K562 (cell line): ENCODE measurements around the gene GRIK1. TPM values are rescaled to one million over a fixed set of nuclear protein-coding genes. Genes with fewer than 3 reads are reported as not detected.
A peak's percentile ranks its signal among the peaks of the same experiment; 100 is the strongest.

ENCODE experiments used
- ATAC-seq: fragments of 200-7000 bp; cut with Tn5 transposase; 3 replicates; pipeline ENCODE4 v1.9.1; 2020; ENCODE audit warnings: moderate library complexity
- BruUV-seq: library from RNA; stranded (reverse); fragments of 400-500 nt; replicated peaks from 2 replicates; lab custom pipeline; 2021; lab: Mats Ljungman, UMichigan
- CTCF ChIA-PET: fragments of 300-600 bp; formaldehyde crosslinking; extraction: SDS; loops from one replicate; lab custom pipeline; 2021; ENCODE audit warnings: low intra/inter-chr PET ratio; lab: Yijun Ruan, JAX
- POLR2A ChIA-PET: fragments of 300-600, 350-650 bp; sonication (Branson Sonifier 250); formaldehyde crosslinking; extraction: SDS; loops from one replicate; lab custom pipeline; 2021; ENCODE audit warnings: antibody characterized with exemption, inconsistent platforms; lab: Yijun Ruan, JAX
- DNase-seq, 4 experiments: peaks; one replicate each; pipeline versions ENCODE4 v3.0.0 to v3.0.0-alpha.2; 2011 to 2018; ENCODE audit warnings: low spot score in 3 of 4, mixed read lengths in 3 of 4; ENCODE audit errors: extremely low read depth in 1 of 4
- FAIRE-seq: peaks from 2 replicates; lab custom pipeline; 2011; peaks lifted over from hg19 to GRCh38; lab: Jason Lieb, UNC
- H2AFZ ChIP-seq: 2 replicates; pipeline ENCODE4 v1.6.0; 2011; ENCODE audit warnings: low read depth, low read length, control low read depth, inconsistent platforms
- H3K27ac ChIP-seq: fragments of 200-600 bp; 3 replicates; pipeline ENCODE4 v1.8.0; 2011; ENCODE audit warnings: low read depth, mild to moderate bottlenecking, control low read depth, inconsistent platforms, low read length, moderate library complexity, mixed read lengths; ENCODE audit errors: extremely low read depth
- H3K27me3 ChIP-seq, 2 experiments: fragments of 300-600 bp in 1 of 2; 2 replicates in 1 of 2; 3 replicates in 1 of 2; pipeline versions ENCODE4 v1.6.0 to v1.8.0; 2011; ENCODE audit warnings: inconsistent platforms in 2 of 2, low read length in 2 of 2, mild to moderate bottlenecking in 1 of 2, mixed read lengths in 1 of 2, moderate library complexity in 1 of 2; ENCODE audit not compliant: control insufficient read depth in 2 of 2, insufficient read depth in 2 of 2
- H3K36me3 ChIP-seq: fragments of 300-600 bp; 3 replicates; pipeline ENCODE4 v1.8.0; 2011; ENCODE audit warnings: mild to moderate bottlenecking, low read length, inconsistent platforms; ENCODE audit not compliant: control insufficient read depth, insufficient read depth
- H3K4me1 ChIP-seq, 2 experiments: fragments of 200-600 bp in 1 of 2; replicated peaks in 1 of 2; 2 replicates in 1 of 2; 3 replicates in 1 of 2; pipeline versions ENCODE4 v1.5.1 to v1.8.0; 2011; ENCODE audit warnings: inconsistent platforms in 2 of 2, low read length in 2 of 2, mild to moderate bottlenecking in 1 of 2, mixed read lengths in 1 of 2, moderate library complexity in 1 of 2; ENCODE audit not compliant: control insufficient read depth in 2 of 2, insufficient read depth in 2 of 2
- H3K4me2 ChIP-seq: 2 replicates; pipeline ENCODE4 v1.6.1; 2011; ENCODE audit warnings: low read length, control low read depth, inconsistent platforms, mixed read lengths; ENCODE audit not compliant: insufficient read depth
- H3K4me3 ChIP-seq: fragments of 200-600 bp; sonication (generic), shearing (Covaris generic); 2 replicates; pipeline ENCODE4 v1.5.1; 2016; ENCODE audit warnings: control low read depth, inconsistent platforms
- H3K79me2 ChIP-seq: fragments of 200-600 bp; 3 replicates; pipeline ENCODE4 v1.8.0; 2011; ENCODE audit warnings: low read length, inconsistent platforms; ENCODE audit not compliant: control insufficient read depth, insufficient read depth
- H3K9ac ChIP-seq, 2 experiments: 2 replicates each; pipeline versions ENCODE4 v1.6.0 to v1.6.1; 2011; ENCODE audit warnings: low read depth in 2 of 2, low read length in 2 of 2, control low read depth in 1 of 2, inconsistent platforms in 1 of 2, mild to moderate bottlenecking in 1 of 2, mixed read lengths in 1 of 2; ENCODE audit not compliant: insufficient read depth in 1 of 2
- H3K9me1 ChIP-seq: one replicate; pipeline ENCODE4 v1.6.0; 2011; ENCODE audit warnings: inconsistent platforms, mild to moderate bottlenecking, low read length, moderate library complexity; ENCODE audit not compliant: control insufficient read depth, insufficient read depth
- H3K9me3 ChIP-seq: replicated peaks from 2 replicates; pipeline ENCODE4 v1.5.1; 2011; ENCODE audit warnings: low read depth, low read length, inconsistent platforms; ENCODE audit not compliant: control insufficient read depth, insufficient read depth
- H4K20me1 ChIP-seq: replicated peaks from 2 replicates; pipeline ENCODE4 v1.6.1; 2011; ENCODE audit warnings: low read length, inconsistent platforms, mixed read lengths; ENCODE audit not compliant: control insufficient read depth, insufficient read depth
- CBX5 ChIP-seq: IDR thresholded peaks from 2 replicates; pipeline ENCODE4 v1.6.1; 2014; ENCODE audit warnings: low read depth, borderline replicate concordance
- E2F3 ChIP-seq: fragments of 250-450 bp; sonication (Bioruptor Pico); IDR thresholded peaks from 2 replicates; pipeline ENCODE4 v1.4.0; 2020; ENCODE audit warnings: mild to moderate bottlenecking
- ETV6 ChIP-seq, 3 experiments: fragments of 150-350 bp in 1 of 3; sonication (generic) in 1 of 3; formaldehyde crosslinking in 1 of 3; IDR thresholded peaks; 2 replicates each; pipeline versions ENCODE4 v1.6.1 to v1.8.0; 2014 to 2022; ENCODE audit warnings: borderline replicate concordance in 2 of 3, low read depth in 2 of 3, antibody characterized with exemption in 1 of 3, low read length in 1 of 3, mild to moderate bottlenecking in 1 of 3, missing genetic modification reagents in 1 of 3
- HMG20A ChIP-seq: fragments of 450-650 bp; formaldehyde crosslinking; conservative IDR thresholded peaks from 2 replicates; pipeline ENCODE4 v1.4.0; 2020; ENCODE audit warnings: mild to moderate bottlenecking, mixed read lengths
- JUND ChIP-seq, 2 experiments: IDR thresholded peaks; 2 replicates in 1 of 2; 3 replicates in 1 of 2; pipeline ENCODE4 v1.6.1; 2011; ENCODE audit warnings: borderline replicate concordance in 2 of 2, low read depth in 2 of 2, low read length in 2 of 2, improper control_type of control experiment in 1 of 2, missing biosample characterization in 1 of 2, missing genetic modification characterization in 1 of 2, missing genetic modification reagents in 1 of 2
- LCOR ChIP-seq: sonication (generic); formaldehyde crosslinking; IDR thresholded peaks from 2 replicates; pipeline ENCODE4 v1.8.0; 2022; ENCODE audit warnings: mild to moderate bottlenecking, missing genetic modification reagents
- MAFK ChIP-seq: IDR thresholded peaks from 2 replicates; pipeline ENCODE4 v1.6.1; 2011; ENCODE audit warnings: low read length, improper control_type of control experiment
- MYC ChIP-seq, 2 experiments: fragments of 250-450 bp in 1 of 2; sonication (Bioruptor Pico) in 1 of 2; IDR thresholded peaks; 2 replicates each; pipeline versions ENCODE4 v1.5.1 to v1.6.1; 2012 to 2021; ENCODE audit warnings: low read depth in 2 of 2, borderline replicate concordance in 1 of 2, improper control_type of control experiment in 1 of 2, low read length in 1 of 2, mild to moderate bottlenecking in 1 of 2, moderate library complexity in 1 of 2
- SRSF1 ChIP-seq: fragments of 200-400 bp; formaldehyde crosslinking; IDR thresholded peaks from 2 replicates; pipeline ENCODE4 v1.6.1; 2017; ENCODE audit warnings: mild to moderate bottlenecking, low read depth, low read length, moderate library complexity
- TARDBP ChIP-seq: fragments of 450-650 bp; IDR thresholded peaks from 2 replicates; pipeline ENCODE4 v1.6.1; 2016
- U2AF2 ChIP-seq: fragments of 200-400 bp; formaldehyde crosslinking; optimal IDR thresholded peaks from 2 replicates; pipeline ENCODE3; 2017; ENCODE audit warnings: low read depth, mild to moderate bottlenecking, low read length
- ZBTB1 ChIP-seq: sonication (generic); formaldehyde crosslinking; IDR thresholded peaks from 2 replicates; pipeline ENCODE4 v1.8.1; 2023; ENCODE audit warnings: missing genetic modification reagents, low read depth, mild to moderate bottlenecking, borderline replicate concordance
- ZNF232 ChIP-seq: sonication (generic); formaldehyde crosslinking; IDR thresholded peaks from 2 replicates; pipeline ENCODE4 v1.8.0; 2022; ENCODE audit warnings: mild to moderate bottlenecking, missing genetic modification reagents
- WGBS: fragments of 100-300 bp; shearing (Covaris generic); methylation state at CpG from one replicate; pipeline ENCODE4 v1.1.6; 2016; ENCODE audit warnings: low coverage, mixed read lengths; ENCODE audit not compliant: insufficient coverage; ENCODE audit errors: missing lambda C conversion rate; 5-methylcytosine and 5-hydroxymethylcytosine counted together
- in situ Hi-C: fragments of 300-500 bp; cut with MboI; formaldehyde crosslinking; loops from 4 replicates; pipeline ENCODE4 v1.15.0; 2018; ENCODE audit warnings: inconsistent platforms, mixed read lengths
- intact Hi-C: fragments of 100-400 bp; cut with micrococcal nuclease; formaldehyde crosslinking; loops from 2 replicates; pipeline ENCODE4 v1.14.2; 2022
- polyA plus RNA-seq, 8 experiments: library from polyadenylated mRNA; depleted of rRNA in 4 of 8; stranded (reverse) in 5 of 8; unstranded in 3 of 8; fragments of >200 nt; fragmentation: Nextera tagmentation in 2 of 8; fragmentation: Illumina TruSeq in 1 of 8; extraction: Ambion mirVana in 2 of 8; extraction: Trizol in 1 of 8; gene quantifications; 2 replicates each; pipeline versions ENCODE4 v1.2.1 to v1.2.3, GENCODE V29; 2011 to 2014; ENCODE audit warnings: inconsistent platforms in 1 of 8, missing spikeins in 1 of 8
- total RNA-seq, 7 experiments: library from RNA; depleted of rRNA in 6 of 7; stranded (reverse); fragments of >200 nt in 6 of 7; fragmentation: Illumina TruSeq in 2 of 7; extraction: Trizol in 2 of 7; gene quantifications; 2 replicates each; pipeline versions ENCODE4 v1.2.1 to v1.2.3, GENCODE V29; 2011 to 2021; ENCODE audit warnings: low replicate concordance in 1 of 7
- TF ChIP-seq, protein P1 (sequence below): fragments of 250-450 bp; sonication (Bioruptor Pico); IDR thresholded peaks from 2 replicates; pipeline ENCODE4 v1.8.0; 2022; ENCODE audit warnings: moderate library complexity, mild to moderate bottlenecking, inconsistent platforms
- TF ChIP-seq, protein P2 (sequence below): sonication (generic); formaldehyde crosslinking; IDR thresholded peaks from 2 replicates; pipeline ENCODE4 v1.8.0; 2022; ENCODE audit warnings: mild to moderate bottlenecking, missing genetic modification reagents
- TF ChIP-seq, protein P3 (sequence below): fragments of 250-450 bp; sonication (Bioruptor Pico); IDR thresholded peaks from 2 replicates; pipeline ENCODE4 v1.5.0; 2022; ENCODE audit warnings: mild to moderate bottlenecking

The GRIK1 gene
- total and polyA plus RNA-seq, 9 of the 15 experiments (the other 6 are each of a cell fraction or from before 2014, with no cell fraction given) = 0.17 to 2.8 (median 0.53) TPM

DNA sequence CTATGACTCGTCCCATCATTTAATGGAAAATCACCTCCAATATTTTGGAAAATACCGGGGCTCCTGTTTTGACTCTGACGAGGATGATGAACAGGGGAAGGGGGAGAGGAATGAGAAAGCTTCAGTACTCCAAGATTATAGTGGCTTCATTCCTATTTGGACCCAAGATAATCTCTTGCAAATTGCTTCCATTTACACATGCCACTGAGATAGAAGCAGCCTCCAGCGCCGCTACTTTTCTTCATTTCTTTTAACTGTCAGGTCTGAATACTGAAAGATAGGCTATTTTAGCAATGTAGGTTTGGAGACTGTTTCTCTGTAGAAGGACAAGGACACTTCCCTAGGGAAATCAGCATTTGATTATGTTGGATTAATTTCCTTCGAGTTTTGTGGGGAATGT, 565 bp upstream of the GRIK1 start:
- DNase-seq (no peak), FAIRE-seq (no peak), ATAC-seq (no peak)
- Histone ChIP-seq H3K9ac (no peak overlapping the region), H4K20me1 (no peaks in the 10 kb centered on the region), H3K9me1 (no peaks in the 10 kb centered on the region), H3K4me2 (peak overlapping the region; percentile 52; the same call in 1 of the 2 replicates), H3K4me3 (peak overlapping the region; percentile 9; the same call in 1 of the 2 replicates), H3K9me3 (no peaks in the 10 kb centered on the region), H3K36me3 (no peaks in the 10 kb centered on the region), H3K27ac (no peak overlapping the region), H3K27me3 (peaks cover 13 to 23% of the 10 kb centered on the region in 2 experiments), H3K4me1 (peaks cover 0 to 11% of the 10 kb centered on the region in 2 experiments; a peak in 3 of 5 replicates), H2AFZ (no peak overlapping the region), H3K79me2 (no peaks in the 10 kb centered on the region)
- WGBS = 4% methylated on average over 6 of the region's 6 CpGs
- ChIA-PET CTCF (no interaction called here), POLR2A (interaction anchor here (0.5 to 1.0 kb wide), 2 partner anchors 14 to 405 kb away, joined by 3 read pairs; no protein-coding TSS in a partner anchor)
- no TSS peak for BruUV-seq
- intact Hi-C loops = no loop called here
- in situ Hi-C loops = no loop called here
- TF ChIP-seq U2AF2 (no peak), TARDBP (no peak), CBX5 (no peak), HMG20A (CRISPR knock-in tag) (no peak), JUND (IDR thresholded peaks at IDR 0.05; ENCODE audit: borderline replicate concordance, low read depth, low read length) (no peak), JUND (tag; IDR thresholded peaks at IDR 0.05; ENCODE audit: borderline replicate concordance, low read depth, low read length) (no peak), MYC (IDR thresholded peaks at IDR 0.05; ENCODE audit: low read depth, low read length) (no peak), MYC (CRISPR knock-in tag; IDR thresholded peaks at IDR 0.05; ENCODE audit: borderline replicate concordance, low read depth) (no peak), ETV6 (IDR thresholded peaks at IDR 0.05; ENCODE audit: borderline replicate concordance in 1 of 2, low read depth in 2 of 2, low read length in 1 of 2) (no peak), ETV6 (CRISPR knock-in tag; IDR thresholded peaks at IDR 0.05; ENCODE audit: borderline replicate concordance) (no peak), E2F3 (CRISPR knock-in tag) (no peak), ZBTB1 (no peak), SRSF1 (no peak), MAFK (no peak), LCOR (CRISPR knock-in tag) (no peak), ZNF232 (no peak)
- TF ChIP-seq, protein P1, sequence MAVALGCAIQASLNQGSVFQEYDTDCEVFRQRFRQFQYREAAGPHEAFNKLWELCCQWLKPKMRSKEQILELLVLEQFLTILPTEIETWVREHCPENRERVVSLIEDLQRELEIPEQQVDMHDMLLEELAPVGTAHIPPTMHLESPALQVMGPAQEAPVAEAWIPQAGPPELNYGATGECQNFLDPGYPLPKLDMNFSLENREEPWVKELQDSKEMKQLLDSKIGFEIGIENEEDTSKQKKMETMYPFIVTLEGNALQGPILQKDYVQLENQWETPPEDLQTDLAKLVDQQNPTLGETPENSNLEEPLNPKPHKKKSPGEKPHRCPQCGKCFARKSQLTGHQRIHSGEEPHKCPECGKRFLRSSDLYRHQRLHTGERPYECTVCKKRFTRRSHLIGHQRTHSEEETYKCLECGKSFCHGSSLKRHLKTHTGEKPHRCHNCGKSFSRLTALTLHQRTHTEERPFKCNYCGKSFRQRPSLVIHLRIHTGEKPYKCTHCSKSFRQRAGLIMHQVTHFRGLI (CRISPR knock-in tag) = no peak
- TF ChIP-seq, protein P2, sequence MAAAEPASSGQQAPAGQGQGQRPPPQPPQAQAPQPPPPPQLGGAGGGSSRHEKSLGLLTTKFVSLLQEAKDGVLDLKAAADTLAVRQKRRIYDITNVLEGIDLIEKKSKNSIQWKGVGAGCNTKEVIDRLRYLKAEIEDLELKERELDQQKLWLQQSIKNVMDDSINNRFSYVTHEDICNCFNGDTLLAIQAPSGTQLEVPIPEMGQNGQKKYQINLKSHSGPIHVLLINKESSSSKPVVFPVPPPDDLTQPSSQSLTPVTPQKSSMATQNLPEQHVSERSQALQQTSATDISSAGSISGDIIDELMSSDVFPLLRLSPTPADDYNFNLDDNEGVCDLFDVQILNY (CRISPR knock-in tag) = no peak
- TF ChIP-seq, protein P3, sequence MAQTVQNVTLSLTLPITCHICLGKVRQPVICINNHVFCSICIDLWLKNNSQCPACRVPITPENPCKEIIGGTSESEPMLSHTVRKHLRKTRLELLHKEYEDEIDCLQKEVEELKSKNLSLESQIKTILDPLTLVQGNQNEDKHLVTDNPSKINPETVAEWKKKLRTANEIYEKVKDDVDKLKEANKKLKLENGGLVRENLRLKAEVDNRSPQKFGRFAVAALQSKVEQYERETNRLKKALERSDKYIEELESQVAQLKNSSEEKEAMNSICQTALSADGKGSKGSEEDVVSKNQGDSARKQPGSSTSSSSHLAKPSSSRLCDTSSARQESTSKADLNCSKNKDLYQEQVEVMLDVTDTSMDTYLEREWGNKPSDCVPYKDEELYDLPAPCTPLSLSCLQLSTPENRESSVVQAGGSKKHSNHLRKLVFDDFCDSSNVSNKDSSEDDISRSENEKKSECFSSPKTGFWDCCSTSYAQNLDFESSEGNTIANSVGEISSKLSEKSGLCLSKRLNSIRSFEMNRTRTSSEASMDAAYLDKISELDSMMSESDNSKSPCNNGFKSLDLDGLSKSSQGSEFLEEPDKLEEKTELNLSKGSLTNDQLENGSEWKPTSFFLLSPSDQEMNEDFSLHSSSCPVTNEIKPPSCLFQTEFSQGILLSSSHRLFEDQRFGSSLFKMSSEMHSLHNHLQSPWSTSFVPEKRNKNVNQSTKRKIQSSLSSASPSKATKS = no peak
